AG10803 (cell line): ENCODE measurements around the gene PDE4C.
A peak's percentile ranks its signal among the peaks of the same experiment; 100 is the strongest.

Source experiments
- DNase-seq: peaks from one replicate; pipeline ENCODE4 v3.0.0; 2010; ENCODE audit warnings: low read depth
- H3K4me3 ChIP-seq: 2 replicates; pipeline ENCODE4 v1.5.1; 2011; ENCODE audit warnings: mild to moderate bottlenecking, low read length, control low read depth
- TF ChIP-seq, protein P1 (sequence below): conservative IDR thresholded peaks from 2 replicates; pipeline ENCODE4 v1.5.1; 2011; ENCODE audit warnings: mild to moderate bottlenecking, low read length, control low read depth, inconsistent platforms

The PDE4C gene

DNA sequence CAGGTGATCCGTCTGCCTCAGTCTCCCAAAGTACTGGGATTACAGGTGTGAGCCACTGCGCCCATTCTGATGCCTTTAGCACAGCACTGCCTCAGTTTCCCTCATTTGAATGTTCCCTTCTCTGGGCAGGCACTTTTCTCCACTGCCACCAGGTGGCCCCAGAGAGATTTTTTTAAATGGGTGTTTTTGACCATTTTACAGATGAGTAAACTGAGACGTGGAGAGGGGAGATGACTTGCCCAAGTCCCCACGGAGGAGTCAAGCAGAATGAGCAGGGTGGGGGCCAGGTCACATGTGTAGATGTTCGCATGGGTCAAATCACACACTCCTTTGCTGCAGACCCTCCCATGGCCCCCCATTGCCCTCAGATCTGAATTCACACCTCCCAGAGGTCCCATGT, 3.2 kb upstream of the PDE4C start:
- TF ChIP-seq, protein P1, sequence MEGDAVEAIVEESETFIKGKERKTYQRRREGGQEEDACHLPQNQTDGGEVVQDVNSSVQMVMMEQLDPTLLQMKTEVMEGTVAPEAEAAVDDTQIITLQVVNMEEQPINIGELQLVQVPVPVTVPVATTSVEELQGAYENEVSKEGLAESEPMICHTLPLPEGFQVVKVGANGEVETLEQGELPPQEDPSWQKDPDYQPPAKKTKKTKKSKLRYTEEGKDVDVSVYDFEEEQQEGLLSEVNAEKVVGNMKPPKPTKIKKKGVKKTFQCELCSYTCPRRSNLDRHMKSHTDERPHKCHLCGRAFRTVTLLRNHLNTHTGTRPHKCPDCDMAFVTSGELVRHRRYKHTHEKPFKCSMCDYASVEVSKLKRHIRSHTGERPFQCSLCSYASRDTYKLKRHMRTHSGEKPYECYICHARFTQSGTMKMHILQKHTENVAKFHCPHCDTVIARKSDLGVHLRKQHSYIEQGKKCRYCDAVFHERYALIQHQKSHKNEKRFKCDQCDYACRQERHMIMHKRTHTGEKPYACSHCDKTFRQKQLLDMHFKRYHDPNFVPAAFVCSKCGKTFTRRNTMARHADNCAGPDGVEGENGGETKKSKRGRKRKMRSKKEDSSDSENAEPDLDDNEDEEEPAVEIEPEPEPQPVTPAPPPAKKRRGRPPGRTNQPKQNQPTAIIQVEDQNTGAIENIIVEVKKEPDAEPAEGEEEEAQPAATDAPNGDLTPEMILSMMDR, result peak; percentile 29
- DNase-seq, result no peak

DNA sequence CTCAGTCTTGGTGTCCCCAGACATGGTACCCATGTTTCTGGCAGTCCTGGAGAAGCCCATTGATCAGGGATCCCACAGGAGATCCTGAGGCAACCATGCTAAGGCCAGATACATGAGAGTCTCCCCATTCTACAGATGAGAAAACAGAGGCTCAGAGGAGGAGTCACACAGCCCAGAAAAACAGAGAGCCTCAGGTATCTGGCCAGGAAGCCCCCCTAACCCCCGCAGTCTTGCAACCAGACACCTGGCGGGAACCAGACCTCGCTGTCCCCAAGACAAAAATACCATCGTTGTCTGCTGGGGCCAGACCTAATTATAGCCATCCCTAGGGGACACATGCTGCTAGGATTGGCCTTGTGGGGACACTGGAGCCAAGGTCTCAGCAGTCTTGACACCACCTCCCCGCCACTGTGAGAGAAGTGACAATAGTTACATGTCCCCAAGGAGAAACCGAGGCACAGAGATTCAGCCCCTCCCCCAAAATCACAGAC, 1.6 kb upstream of the PDE4C start:
- DNase-seq, result no peak
- TF ChIP-seq, protein P1, result no peak
- no peak overlapping the region for H3K4me3 ChIP-seq

More for the DNA sequence above, 3.2 kb upstream of the PDE4C start:
- no peak overlapping the region for H3K4me3 ChIP-seq

DNA sequence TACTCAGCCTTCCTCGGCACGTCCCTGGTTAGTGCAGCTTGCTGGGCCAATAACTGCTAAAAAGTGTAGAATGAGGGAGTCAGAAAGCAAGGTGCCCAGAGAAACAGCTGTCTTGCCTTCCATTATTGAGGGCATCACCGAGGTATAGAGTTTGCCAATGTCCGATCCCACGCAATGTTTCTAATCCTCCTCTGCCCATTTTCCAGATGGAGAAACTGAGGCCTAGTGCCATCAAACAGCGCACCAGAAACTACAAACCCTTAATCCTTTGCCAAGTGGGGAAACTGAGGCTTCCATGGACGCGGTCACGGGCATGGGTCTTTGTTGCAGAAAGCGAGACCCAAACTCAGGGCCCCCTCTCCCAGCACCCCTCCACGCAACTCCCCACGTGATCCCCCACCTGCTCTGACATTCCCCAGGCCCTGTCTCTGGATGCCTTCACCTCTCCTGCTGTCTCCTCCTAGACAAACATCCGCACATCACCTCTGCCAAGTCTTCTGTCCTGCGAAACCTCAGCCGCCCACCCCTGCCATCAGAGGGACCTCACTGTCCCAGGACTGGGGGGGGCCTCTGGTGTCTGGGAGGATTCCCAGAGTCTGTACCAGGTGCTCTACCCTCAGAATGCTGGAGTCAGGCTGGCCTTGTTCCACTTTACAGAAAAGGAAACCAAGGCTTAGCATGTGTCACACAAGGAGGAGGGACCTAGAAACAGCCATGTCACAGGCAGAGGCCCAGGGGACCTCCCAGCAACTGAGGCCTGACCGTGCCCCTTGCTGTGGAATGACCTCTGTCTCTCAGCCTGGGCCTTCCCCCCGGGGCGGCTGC, 930 bp upstream of the PDE4C start:
- TF ChIP-seq, protein P1, result no peak
- DNase-seq, result no peak
- H3K4me3 ChIP-seq, result no peak overlapping the region

DNA sequence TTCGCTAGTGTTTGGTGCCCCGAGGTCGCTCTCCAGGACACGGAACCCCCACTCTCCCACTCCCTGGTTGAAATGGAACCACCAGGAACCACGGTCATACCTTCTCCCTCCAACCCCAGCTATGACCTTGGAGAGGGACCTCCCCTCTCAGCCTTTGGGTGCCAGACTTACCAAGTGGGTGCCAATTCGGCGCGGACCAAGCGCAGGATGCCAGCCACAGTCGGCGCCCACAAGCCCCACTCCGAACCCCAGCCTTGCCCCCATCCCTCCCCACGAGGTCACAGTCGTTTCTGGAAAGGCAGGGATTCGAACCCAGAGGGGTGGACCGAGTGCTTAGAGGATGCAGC, 910 bp downstream of the PDE4C start:
- H3K4me3 ChIP-seq, result no peak overlapping the region

DNA sequence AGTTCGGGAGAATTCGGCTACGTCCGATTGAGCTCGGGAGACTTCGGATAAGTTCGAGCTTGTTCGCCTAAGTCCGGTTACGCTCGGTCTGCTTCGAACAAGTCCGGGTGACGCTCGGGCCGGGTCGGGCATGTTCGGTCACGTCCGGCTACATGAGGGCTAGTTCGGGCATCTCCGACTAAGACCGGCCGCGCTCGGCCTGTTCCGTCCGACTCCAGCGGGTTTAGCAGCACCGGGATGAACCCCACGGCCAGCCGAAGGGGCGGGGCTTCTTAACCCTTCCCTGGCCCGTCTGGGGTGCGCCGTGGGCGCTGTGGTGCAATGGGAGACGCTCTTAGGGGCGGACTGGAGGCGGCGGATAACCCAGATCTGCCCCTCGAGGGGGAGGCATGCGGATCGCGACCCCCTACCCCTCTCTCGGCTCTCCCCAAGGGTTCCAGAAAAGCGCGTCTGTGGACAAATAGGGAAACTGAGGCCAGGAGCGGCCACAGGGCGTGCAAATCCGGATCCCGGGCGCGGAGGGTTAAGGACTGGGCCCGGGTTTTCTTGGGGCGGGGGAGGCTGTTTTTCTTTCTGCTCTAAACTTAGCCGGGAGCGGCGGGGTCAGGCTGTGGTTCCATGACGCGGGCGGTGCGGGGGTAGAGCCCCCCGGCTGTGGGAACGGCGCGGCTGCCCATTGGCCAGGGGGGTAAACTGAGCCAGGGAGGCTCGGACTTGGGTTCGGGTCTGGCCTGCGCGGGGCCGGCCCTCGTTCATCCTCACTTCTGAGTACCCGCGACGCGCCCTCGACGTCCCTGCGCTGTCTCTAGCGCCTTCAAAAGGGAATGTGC, 1.5 kb downstream of the PDE4C start:
- TF ChIP-seq, protein P1, result no peak
- peak; percentile 98 for DNase-seq
- H3K4me3 ChIP-seq, result peak overlapping the region; percentile 49

More for the DNA sequence above, 910 bp downstream of the PDE4C start:
- DNase-seq, result no peak
- TF ChIP-seq, protein P1, result no peak

DNA sequence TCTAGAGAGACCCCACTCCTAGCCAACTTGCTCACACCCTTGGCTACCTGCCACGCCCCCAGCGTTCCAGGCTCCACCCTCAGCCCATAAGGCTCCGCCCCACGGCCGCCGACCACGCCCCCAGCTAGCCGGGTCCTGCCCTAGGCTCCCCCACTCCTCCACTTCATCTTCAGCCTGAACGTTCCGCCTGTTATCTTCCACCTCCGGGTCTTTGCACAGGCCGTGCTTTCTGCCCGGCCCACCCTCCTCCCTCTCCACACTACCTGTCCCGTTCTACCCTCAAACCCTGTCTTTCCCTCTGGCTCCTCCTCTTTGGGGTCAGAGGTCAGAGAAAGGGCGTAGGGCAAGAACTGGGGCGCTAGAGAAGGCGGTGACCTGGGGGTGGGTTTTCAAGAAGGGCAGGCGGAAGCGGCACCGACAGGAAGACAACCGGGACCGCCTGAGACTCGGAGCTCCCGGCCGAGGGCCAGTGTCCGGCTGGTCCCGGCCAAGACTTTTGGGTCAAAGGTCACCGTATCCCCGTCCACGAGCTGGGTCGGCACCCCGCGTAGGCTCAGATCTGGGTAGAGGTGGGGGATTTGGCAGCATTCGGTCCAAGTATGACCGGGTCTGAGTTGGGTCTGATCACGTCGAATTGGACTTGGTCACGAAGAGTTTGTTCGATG, 2.2 kb downstream of the PDE4C start:
- DNase-seq, result no peak
- TF ChIP-seq, protein P1, result no peak
- H3K4me3 ChIP-seq, result peak overlapping the region; percentile 41
